Gastroesophageal sphincter (tissue), 4 donors: ENCODE results near the gene ANK3. TPM values are rescaled to one million over a fixed set of nuclear protein-coding genes. Genes with fewer than 3 reads are reported as not detected.

ENCODE experiments used
- ATAC-seq: fragments of 150-250 bp; one replicate; pipeline ENCODE4 v1.9.1; 2016; ENCODE audit warnings: mild to moderate bottlenecking, moderate library complexity
- H3K27ac ChIP-seq, 4 donors: fragments of 200-600 bp; sonication (generic) in 3 of 4; 1 replicate in 3 of 4; 2 replicates in 1 of 4; pipeline ENCODE4 v1.5.1; 2016 to 2019
- H3K27me3 ChIP-seq: fragments of 200-600 bp; sonication (generic); one replicate; pipeline ENCODE4 v1.5.1; 2019
- H3K36me3 ChIP-seq, 2 donors: fragments of 200-600 bp; sonication (generic); one replicate each; pipeline ENCODE4 v1.5.1; 2019; ENCODE audit warnings: control low read depth in 1 of 2
- H3K4me1 ChIP-seq, 3 donors: fragments of 200-600 bp; sonication (generic); 1 replicate in 2 of 3; 2 replicates in 1 of 3; pipeline ENCODE4 v1.5.1; 2016 to 2019; ENCODE audit warnings: control low read depth in 2 of 3
- H3K4me3 ChIP-seq, 2 donors: fragments of 200-600 bp; sonication (generic); one replicate each; pipeline ENCODE4 v1.5.1; 2019; ENCODE audit warnings: mild to moderate bottlenecking in 1 of 2, moderate library complexity in 1 of 2
- H3K9me3 ChIP-seq, 3 donors: fragments of 200-600 bp; sonication (generic); one replicate each; pipeline ENCODE4 v1.5.1; 2017 to 2019; ENCODE audit warnings: control low read depth in 2 of 3
- EP300 ChIP-seq: sonication (generic); formaldehyde crosslinking; IDR thresholded peaks from one replicate; pipeline ENCODE4 v1.6.1; 2017; ENCODE audit warnings: antibody characterized with exemption, mild to moderate bottlenecking
- POLR2A ChIP-seq, 2 donors: fragments of 450-650 bp; IDR thresholded peaks; one replicate each; pipeline ENCODE4 v1.6.1; 2017; ENCODE audit warnings: antibody characterized with exemption in 2 of 2, mild to moderate bottlenecking in 2 of 2, moderate library complexity in 1 of 2
- POLR2AphosphoS5 ChIP-seq: sonication (generic); formaldehyde crosslinking; IDR thresholded peaks from one replicate; pipeline ENCODE4 v1.6.1; 2017; ENCODE audit warnings: antibody characterized with exemption
- WGBS, 2 donors: methylation state at CpG; one replicate each; pipeline ENCODE4 v1.1.5; 2018; ENCODE audit warnings: low coverage in 1 of 2; 5-methylcytosine and 5-hydroxymethylcytosine counted together
- total RNA-seq, 4 donors: library from RNA; depleted of rRNA; stranded (reverse); fragments of >200 nt; gene quantifications; one replicate each; pipeline ENCODE4 v1.1.0, GENCODE V29; 2016
- TF ChIP-seq, protein P1 (sequence below), 4 experiments: fragments of 200-600 bp in 2 of 4; fragments of 450-650 bp in 2 of 4; sonication (generic) in 1 of 4; IDR thresholded peaks; one replicate each; pipeline ENCODE4 v1.5.1; 2017 to 2019; ENCODE audit warnings: antibody characterized with exemption in 4 of 4, mild to moderate bottlenecking in 2 of 4, moderate library complexity in 2 of 4

ANK3 gene
- total RNA-seq, 4 donors from 2014 or later, result 21.1 to 61.5 (median 38.9) TPM

GRCh38 chr10:60427148-60427547 is 37.5 kb upstream of the ANK3 start:
- Histone ChIP-seq H3K9me3 (no peaks in the 10 kb centered on the region), H3K4me3 (no peak overlapping the region), H3K4me1 (peaks cover 7 to 62% (median 10%) of the 10 kb centered on the region in 3 donors), H3K27ac (no peak overlapping the region), H3K36me3 (no peaks in the 10 kb centered on the region), H3K27me3 (no peaks in the 10 kb centered on the region)
- ATAC-seq, result no peak
- WGBS, 2 donors, result 92 to 100% methylated on average over 1 of the region's 1 CpG
- TF ChIP-seq, protein P1, sequence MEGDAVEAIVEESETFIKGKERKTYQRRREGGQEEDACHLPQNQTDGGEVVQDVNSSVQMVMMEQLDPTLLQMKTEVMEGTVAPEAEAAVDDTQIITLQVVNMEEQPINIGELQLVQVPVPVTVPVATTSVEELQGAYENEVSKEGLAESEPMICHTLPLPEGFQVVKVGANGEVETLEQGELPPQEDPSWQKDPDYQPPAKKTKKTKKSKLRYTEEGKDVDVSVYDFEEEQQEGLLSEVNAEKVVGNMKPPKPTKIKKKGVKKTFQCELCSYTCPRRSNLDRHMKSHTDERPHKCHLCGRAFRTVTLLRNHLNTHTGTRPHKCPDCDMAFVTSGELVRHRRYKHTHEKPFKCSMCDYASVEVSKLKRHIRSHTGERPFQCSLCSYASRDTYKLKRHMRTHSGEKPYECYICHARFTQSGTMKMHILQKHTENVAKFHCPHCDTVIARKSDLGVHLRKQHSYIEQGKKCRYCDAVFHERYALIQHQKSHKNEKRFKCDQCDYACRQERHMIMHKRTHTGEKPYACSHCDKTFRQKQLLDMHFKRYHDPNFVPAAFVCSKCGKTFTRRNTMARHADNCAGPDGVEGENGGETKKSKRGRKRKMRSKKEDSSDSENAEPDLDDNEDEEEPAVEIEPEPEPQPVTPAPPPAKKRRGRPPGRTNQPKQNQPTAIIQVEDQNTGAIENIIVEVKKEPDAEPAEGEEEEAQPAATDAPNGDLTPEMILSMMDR (IDR thresholded peaks at IDR 0.05), result no peak
- TF ChIP-seq POLR2A (IDR thresholded peaks at IDR 0.05) (no peak), EP300 (no peak), POLR2AphosphoS5 (no peak)

- WGBS, 2 donors, result 44 to 52% methylated on average over 2 of the region's 2 CpGs
- H3K36me3 ChIP-seq, result no peaks in the 10 kb centered on the region
- no peaks in the 10 kb centered on the region for H3K27me3 ChIP-seq
- no peak for ATAC-seq
- no peak for TF ChIP-seq POLR2A (IDR thresholded peaks at IDR 0.05)
- TF ChIP-seq, protein P1 (IDR thresholded peaks at IDR 0.05), result no peak
- no peak for TF ChIP-seq POLR2AphosphoS5
- TF ChIP-seq EP300, result no peak
- peaks cover 7 to 62% (median 10%) of the 10 kb centered on the region in 3 donors for H3K4me1 ChIP-seq
- H3K9me3 ChIP-seq, result no peaks in the 10 kb centered on the region
- H3K4me3 ChIP-seq, result no peak overlapping the region
- H3K27ac ChIP-seq, result peak overlapping the region in 1 of 4 donors; percentile 24
These were observed 36.8 kb upstream of the ANK3 start for GRCh38 chr10:60426425-60426824.

DNA sequence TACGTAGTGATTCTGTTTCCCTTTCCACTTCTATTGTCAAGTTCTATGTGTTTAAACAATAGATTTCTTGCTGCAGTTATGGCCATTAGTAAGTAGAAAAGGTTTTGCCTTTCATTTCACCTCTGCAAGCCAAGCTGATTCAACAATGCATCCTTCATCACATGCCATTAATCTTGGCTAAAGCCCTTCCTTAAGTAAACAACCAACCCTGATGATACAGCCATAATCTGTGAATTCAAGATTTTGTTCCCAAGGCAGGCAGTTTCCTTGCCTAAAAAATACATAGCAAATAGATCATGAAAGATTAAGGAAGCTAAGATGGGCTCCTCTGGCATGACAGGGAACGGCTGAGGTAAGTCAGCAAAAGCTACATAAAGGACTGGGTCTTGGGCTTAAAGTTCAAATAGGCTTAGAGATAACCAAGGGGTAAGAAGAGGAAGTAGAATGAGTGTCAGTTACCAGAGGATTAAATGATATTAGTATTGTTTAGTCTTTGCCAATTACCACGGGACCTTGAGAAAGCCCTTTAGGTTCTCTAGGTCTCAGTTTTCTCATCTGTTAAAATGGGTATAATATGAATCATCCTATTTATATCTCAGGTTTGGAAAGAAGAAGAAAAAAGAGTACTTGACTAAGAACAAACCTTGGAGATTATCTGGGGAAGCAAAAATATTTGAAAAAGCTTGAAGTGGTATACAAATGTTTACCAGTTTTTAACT is 35.9 kb upstream of the ANK3 start:
- Histone ChIP-seq H3K27ac (peak overlapping the region in 1 of 4 donors; percentile 24), H3K9me3 (no peaks in the 10 kb centered on the region), H3K36me3 (no peaks in the 10 kb centered on the region), H3K4me1 (peaks cover 7 to 59% (median 10%) of the 10 kb centered on the region in 3 donors), H3K4me3 (no peak overlapping the region), H3K27me3 (no peaks in the 10 kb centered on the region)
- ATAC-seq, result no peak
- TF ChIP-seq, protein P1 (IDR thresholded peaks at IDR 0.05), result no peak
- TF ChIP-seq POLR2A (IDR thresholded peaks at IDR 0.05), result no peak
- TF ChIP-seq POLR2AphosphoS5, result no peak
- no peak for TF ChIP-seq EP300
- 48 to 65% methylated on average over 2 to 3 of the region's 3 CpGs for WGBS, 2 donors

GRCh38 chr10:60424971-60425370 is 35.3 kb upstream of the ANK3 start:
- Histone ChIP-seq H3K27ac (peak overlapping the region in 1 of 4 donors; percentile 24), H3K9me3 (no peaks in the 10 kb centered on the region), H3K27me3 (no peaks in the 10 kb centered on the region), H3K4me3 (no peak overlapping the region), H3K36me3 (no peaks in the 10 kb centered on the region), H3K4me1 (peaks cover 7 to 53% (median 10%) of the 10 kb centered on the region in 3 donors)
- 41 to 72% methylated on average over 4 of the region's 4 CpGs for WGBS, 2 donors
- TF ChIP-seq EP300, result no peak
- TF ChIP-seq, protein P1 (IDR thresholded peaks at IDR 0.05), result no peak
- no peak for TF ChIP-seq POLR2A (IDR thresholded peaks at IDR 0.05)
- no peak for ATAC-seq

- ATAC-seq, result no peak
- H3K9me3 ChIP-seq, result no peaks in the 10 kb centered on the region
- 63 to 86% methylated on average over 1 of the region's 1 CpG for WGBS, 2 donors
These were observed 34.2 kb upstream of the ANK3 start for GRCh38 chr10:60423920-60424319.

More at GRCh38 chr10:60423920-60424319, 34.2 kb upstream of the ANK3 start:
- TF ChIP-seq POLR2AphosphoS5 (no peak), POLR2A (IDR thresholded peaks at IDR 0.05) (no peak), EP300 (no peak)
- TF ChIP-seq, protein P1 (IDR thresholded peaks at IDR 0.05), result no peak
- Histone ChIP-seq H3K36me3 (no peaks in the 10 kb centered on the region), H3K4me1 (peaks cover 3 to 42% (median 8%) of the 10 kb centered on the region in 3 donors), H3K4me3 (no peak overlapping the region), H3K27ac (no peak overlapping the region), H3K27me3 (no peaks in the 10 kb centered on the region)
